DMS 273 (cell line): ENCODE results near the gene CCDC85B.

Source experiments
- DNase-seq: peaks from one replicate; lab custom pipeline; 2025; ENCODE audit not compliant: unreplicated experiment; lab: John Stamatoyannopoulos, UW

The CCDC85B gene

DNA sequence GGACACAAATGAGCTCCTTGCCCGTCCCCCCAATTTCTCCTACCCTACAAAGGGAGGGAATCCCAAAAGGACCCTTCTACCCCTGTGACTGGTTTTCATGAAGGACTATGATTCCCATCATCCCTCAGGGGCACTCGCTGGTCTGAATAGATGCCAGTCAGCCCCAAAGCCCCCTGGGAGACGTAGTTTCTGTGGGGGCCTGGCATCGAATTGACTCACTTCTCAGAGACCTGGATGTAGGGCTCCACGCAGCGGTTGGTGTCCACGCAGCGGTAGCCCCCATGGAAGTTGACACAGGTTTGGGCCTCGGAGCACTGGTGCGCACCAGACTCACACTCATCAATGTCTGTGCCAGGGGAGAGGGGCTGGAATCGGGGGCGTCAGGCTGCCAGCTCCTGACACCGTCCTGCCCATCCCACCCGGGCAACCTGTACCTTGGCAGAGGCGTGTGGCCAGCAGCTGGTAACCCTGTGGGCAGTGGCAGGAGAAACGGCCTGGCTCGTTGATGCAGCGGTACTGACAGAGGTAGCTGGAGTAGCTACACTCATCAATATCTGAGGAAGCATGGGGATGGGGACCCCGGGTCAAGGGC, 22.3 kb upstream of the CCDC85B start:
- DNase-seq, result peak; percentile 60

DNA sequence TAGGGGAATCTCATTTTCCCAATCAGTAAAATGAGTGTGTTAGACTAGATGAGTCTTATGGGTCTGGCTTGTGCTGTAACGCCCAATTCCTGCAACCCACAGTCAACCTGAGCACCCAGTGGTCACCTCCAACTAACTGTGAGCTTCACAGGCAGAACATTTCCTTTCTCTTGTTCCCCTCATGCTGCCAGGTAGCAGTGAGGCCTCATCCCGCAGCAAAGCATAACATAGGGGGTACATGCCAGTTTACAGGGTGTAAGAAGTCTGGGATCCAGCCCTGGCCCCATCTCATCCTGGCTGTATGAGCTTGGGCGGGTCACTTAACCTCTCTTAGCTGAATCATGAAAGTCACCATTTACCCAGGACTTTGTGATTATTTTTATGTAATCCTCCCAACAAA, 21.6 kb upstream of the CCDC85B start:
- no peak for DNase-seq

DNA sequence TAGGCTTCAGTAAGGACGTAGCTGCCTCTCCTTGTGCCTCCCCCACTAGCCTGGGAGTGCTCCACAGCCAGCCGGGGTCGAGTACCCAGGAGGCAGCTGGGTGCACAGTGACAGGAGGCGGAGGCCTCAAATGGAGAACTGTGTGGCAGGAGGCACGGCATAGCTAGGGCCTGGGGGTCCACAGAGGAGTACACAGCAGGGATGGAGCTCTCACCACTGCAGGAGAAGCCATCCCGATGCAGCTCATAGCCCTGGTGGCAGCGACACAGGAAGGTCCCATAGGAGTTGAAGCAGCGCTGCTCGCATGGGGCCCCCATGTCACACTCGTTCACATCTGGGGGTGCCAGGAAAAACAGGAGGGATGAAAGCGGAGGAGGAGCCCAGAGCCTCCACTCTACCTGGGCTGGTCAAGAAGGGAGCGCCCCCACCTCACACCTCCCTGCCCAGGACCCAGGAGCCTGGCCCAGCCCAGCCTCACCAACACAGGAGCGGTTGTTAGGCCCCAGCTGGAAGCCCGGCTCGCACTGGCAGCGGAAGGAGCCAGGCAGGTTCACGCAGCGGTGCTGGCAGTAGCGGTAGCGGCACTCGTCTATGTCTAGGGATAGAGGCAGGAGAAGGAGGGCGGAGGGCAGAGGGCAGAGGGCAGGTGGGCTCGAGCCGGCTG, 20.7 kb upstream of the CCDC85B start:
- DNase-seq, result no peak

DNA sequence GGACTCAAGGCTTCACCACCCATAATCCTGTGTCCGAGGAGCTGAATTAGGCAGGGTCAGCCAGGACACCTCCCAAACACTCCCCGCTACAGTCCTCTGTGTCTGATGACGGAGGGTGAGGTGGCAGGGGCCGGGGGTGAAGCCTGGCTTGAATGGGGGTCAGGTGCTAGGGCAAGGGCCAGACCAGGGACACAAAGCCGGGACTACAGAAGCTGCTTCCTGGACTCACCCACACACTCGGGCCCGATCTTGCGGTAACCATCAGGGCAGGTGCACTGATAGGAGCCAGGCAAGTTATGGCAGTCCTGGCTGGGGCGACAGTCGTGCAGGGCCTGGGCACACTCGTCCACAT, 20.2 kb upstream of the CCDC85B start:
- no peak for DNase-seq

DNA sequence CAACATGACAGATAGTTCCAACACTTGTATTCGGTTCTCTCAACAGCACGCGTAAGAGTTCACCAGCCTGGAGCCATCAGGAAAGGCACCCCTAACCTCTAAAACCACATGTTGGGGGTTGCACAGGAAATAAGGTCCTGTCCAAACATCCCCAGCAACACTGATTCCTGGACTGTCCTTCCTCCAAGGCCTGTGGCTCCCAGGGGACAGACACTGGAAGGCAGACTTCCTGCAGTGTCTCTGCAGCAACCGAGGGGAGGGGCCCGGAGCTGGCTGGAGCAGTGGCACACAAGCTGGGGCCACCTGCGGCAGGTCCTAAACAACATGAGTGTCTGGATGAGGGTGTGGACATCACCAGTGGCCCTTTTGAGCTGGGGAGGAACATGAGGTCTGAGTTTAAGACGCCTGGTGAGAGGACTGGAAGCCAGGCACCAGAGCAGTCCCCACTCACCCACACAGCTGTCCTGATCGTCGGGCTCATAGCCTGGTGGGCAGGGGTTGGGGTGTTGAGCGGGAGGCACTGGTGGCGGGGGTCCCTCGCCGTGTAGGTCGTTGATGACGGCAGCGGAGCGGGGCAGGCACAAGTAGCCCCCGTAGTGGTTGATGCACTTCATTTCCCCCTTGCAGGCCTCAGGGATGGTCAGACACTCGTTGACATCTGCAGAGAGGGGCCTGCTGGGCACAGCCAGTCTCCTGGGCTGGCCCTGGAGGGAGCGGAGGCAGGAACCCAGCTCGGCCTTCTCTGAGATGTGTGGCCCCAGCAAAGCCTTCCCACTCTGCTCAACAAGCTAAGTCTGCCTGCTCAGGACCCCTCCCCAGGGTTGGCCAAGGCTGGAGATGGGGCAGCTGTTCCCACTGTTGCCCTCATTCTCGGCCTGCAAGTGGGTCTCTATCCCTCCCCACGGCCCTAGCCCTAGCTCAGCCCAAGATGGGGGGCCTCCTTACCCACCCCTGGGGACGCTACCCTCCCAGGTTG, 19.5 kb upstream of the CCDC85B start:
- DNase-seq, result no peak

DNA sequence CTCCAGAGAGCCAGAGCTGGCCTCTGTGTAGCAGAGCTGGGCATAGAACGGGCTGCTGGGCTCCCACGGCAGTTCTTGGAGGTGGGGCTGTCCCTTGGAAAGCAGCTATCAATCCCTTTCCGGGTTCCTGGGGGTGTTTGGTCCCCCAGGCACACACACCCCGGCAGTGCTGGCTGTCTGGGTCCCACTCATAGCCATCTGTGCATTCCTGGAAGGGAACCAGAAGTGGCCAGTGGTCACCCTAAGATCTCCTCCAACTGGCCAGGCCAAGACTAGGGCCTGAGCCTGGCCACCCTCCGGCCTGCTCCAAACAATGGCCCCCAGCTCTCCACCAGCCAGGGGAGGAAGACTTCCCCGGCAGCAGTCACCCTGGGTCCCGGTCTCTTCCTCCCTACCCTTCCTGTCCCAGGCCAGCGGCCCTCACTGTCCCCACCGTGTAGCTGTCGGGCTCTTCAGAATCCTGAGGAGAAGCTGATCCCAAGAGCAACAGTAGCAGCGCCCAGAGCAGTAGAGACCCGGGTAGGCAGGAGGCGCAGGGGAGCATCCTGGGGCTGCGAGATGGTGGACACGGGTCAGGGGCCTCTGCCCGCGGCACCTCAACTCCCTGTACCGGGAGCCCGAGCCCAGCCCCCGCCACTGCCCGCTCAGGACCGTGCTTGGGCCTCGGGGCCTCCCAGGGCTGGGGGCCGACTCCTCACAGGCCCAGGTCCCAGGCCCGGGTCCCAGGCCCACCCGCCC, 18.5 kb upstream of the CCDC85B start:
- no peak for DNase-seq

DNA sequence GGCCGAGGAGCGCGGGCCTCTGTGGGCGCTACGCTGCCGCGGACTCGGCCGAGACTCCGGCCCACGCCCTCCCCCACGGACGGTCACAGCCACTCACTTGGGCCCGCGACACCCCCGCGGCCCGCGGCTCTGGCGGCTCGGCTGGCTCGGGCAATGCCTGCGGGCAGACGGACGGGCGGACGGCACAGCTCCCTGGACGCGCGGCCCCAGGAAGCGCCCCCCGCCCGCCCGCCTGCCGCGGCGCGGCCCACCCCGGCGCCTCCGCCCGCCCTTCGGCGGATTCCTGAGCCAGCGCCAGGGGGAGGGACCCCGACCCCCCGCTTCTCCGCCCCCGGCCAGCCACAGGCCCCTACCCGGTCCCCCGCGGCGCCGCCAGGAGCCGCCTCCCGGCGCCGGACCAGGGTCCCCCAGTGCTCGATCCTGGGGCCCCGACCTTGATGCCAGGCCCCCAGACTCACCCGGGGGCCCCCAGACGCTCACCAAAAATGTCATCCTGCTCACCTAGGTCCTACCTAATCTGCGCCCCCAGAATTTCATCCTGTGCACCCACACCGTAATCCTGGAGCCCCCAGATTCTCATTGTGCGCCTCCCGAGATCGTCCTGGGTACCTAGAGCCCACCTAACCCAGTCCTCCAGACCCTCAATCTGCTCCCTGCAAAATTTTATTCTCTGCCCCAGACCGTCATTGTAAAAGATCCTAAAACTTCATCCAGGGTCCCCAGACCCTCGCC, 17.7 kb upstream of the CCDC85B start, which contains the start of gene EFEMP2:
Gene EFEMP2 (minus strand): TSS at position 215 of the 732 bp plus-strand sequence. CDS start 446 bp downstream, outside the sequence.
- DNase-seq, result no peak

DNA sequence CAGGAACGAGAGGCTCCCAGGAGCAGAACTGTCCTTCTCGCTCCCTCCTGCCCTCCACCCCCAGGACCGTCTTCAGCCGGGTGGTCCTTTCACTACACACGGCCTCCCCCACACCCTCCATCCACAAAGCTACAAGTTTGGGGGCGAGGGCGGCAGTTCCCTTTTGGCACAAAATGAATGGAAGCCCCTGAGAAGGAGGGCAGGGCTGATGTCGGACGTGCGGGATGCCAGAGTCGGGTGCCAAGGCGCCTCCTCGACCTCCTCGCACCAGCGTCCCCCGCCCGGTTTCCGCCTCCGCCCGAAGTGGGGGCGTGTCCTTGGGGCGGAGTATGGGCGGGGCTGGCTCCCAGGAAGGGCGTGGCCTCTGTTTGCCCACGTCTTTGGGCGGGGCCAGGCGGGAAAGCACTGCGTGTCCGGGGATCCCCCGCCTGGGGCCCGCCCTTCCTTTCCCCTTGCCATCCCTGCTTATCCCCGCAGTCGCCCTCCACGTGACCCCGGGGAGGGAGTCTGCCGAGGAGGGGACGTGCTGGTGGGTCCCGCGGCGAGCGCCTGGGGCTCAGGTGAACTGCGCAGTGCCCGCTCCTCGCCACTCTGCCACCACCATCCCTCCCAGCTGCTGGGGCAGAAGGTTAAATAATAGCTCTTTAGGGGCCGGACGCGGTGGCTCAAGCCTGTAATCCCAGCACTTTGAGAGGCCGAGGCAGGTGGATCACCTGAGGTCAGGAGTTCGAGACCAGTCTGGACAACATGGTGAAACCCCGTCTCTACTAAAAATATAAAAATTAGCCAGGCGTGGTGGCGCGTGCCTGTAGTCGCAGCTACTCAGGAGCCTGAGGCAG, 16.9 kb upstream of the CCDC85B start:
- DNase-seq, result peak; percentile 94

DNA sequence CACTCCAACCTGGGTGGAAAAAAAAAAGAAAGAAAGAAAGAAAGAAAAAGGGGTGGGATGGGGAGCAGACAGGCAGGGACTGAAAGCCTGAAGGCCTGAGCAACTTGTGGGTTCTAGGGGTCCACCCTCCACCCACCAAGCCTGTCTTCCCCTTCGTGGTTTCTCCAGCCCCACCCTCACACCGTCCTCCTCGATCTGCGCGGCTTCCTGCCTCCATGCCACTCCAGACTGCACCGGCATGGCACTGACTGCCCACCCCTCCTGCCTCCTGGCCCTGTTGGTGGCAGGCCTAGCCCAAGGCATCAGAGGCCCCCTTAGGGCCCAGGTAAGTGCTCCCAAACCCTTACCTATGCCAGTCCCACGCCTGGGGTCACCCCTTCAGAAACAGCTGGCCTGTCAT, 10.9 kb upstream of the CCDC85B start, which contains the start of gene CTSW:
Gene CTSW (plus strand): TSS at position 221 of the 400 bp plus-strand sequence. CDS start 18 bp downstream, at position 239.
- no peak for DNase-seq

DNA sequence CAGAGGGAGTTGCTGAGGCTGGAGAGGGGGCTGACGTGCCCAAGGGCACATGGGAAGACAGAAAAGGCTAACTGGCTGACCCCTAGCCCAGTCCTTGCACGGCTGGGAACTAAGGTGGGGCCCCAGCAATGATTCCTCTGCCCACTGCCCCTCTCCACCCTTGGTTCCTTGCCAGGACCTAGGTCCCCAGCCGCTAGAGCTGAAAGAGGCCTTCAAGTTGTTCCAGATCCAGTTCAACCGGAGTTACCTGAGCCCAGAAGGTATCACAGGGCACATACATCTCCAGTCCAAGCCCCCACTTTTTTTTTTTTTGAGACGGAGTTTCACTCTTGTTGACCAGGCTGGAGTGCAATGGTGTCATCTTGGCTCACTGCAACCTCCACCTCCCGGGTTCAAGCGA, 10.4 kb upstream of the CCDC85B start:
- no peak for DNase-seq

DNA sequence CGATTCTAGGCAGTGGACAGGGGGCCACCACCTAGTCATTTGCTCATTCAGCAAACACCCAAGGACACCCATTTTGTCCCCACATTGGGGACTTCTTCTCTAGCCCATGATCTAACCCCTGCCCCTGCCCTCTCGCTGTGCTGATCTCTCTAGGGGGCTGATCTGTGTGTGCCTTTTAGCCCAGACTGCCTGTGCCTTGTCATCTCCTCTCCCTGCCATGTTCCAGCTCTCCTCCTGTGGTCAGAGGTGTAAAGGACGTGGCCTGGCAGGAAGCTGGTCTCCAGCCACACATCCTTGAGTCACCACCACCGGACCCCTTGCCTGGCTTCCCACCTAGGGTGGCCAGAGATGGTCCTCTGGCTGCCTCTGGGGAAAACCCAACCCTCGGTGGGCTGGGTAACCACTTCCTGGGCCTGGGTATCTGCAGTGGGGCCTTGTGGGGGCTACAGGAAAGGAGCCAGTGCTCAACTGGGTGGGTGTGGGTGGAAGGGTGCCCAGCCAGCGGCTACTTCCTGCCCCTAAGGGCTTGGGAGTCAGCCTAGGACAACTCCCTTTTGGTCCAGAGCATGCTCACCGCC, 9.5 kb upstream of the CCDC85B start:
- no peak for DNase-seq

DNA sequence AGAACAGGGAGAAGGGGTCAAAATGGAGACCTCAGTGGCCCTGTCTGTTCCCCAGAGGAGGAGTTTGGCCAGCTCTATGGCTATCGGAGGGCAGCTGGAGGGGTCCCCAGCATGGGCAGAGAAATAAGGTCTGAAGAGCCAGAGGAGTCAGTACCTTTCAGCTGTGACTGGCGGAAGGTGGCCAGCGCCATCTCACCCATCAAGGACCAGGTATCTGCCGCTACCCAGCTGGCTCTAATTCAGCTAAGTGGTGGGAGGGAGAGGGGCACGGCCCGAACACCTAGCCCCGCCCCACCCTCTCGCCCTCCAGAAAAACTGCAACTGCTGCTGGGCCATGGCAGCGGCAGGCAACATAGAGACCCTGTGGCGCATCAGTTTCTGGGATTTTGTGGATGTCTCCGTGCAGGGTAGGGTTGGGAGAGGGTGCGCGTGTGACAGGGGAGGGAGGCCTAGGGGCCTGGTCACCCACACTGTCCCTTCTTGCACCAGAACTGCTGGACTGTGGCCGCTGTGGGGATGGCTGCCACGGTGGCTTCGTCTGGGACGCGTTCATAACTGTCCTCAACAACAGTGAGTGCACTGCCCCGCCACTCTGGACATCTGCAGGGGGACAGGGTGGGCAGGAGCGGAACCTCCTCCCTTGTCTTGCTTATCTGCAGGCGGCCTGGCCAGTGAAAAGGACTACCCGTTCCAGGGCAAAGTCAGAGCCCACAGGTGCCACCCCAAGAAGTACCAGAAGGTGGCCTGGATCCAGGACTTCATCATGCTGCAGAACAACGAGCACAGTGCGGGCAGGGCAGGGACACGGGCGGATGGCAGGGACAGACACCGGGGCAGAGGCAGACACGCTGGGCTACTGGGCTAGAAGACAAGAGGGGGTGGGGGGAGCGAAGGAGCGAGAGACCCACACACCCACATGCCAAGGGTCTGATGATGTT, 8.1 kb upstream of the CCDC85B start:
- DNase-seq, result no peak

DNA sequence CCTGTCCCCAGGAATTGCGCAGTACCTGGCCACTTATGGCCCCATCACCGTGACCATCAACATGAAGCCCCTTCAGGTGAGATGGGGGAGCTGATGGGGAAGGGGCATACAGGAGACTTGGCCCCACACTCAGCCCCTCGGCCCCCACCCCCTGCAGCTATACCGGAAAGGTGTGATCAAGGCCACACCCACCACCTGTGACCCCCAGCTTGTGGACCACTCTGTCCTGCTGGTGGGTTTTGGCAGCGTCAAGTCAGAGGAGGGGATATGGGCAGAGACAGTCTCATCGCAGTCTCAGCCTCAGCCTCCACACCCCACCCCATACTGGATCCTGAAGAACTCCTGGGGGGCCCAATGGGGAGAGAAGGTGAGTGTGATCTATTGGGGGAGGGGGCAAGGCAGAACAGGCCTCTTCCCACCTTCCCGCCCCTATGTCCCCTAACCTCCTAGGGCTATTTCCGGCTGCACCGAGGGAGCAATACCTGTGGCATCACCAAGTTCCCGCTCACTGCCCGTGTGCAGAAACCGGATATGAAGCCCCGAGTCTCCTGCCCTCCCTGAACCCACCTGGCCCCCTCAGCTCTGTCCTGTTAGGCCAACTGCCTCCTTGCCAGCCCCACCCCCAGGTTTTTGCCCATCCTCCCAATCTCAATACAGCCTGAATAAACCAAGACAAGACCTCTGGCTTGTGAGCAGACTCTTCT, 7.3 kb upstream of the CCDC85B start:
- no peak for DNase-seq

DNA sequence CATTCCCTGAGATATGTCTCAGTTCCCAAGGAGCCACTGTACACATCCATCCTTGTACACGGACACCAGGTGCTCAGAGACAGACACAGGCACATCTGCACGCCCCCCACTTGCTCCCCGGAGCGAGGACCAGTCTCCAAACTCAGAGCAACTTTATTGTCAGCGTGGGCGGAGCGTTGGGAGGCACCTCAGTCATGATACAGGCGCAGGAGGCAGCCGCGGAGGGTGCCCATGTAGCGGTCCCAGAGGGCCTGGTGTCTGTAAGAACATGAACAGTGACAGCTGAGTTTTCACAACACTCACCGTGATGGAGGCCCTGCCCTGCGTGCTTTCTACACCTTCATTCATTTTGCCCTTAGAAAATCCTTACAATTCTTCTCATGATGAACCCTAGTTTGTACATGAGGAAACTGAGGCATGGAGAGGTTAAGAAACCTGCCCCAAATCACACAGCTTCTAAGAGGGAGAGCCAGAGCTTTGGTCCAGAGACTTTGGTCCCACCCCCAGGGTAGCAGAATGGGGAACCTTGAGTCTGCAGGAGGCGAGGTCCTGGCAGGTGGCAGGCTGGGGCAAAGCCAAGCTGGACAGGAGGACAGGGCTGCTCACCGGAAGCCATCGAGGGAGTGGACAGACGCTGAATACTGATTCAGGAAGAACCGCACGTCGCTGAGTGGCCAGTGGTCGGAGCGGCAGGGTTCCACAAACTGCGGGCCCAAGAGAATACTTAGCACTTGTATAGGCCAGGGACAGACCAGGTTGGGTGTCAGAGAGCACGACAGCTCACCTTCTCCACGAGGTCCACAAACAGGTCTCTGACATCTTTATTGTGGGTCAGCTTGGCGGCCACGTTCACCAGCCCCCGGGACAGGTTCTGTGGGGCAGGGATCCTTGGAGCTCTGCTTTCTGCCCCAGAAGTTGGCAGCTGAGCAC, 6.4 kb upstream of the CCDC85B start:
- no peak for DNase-seq

DNA sequence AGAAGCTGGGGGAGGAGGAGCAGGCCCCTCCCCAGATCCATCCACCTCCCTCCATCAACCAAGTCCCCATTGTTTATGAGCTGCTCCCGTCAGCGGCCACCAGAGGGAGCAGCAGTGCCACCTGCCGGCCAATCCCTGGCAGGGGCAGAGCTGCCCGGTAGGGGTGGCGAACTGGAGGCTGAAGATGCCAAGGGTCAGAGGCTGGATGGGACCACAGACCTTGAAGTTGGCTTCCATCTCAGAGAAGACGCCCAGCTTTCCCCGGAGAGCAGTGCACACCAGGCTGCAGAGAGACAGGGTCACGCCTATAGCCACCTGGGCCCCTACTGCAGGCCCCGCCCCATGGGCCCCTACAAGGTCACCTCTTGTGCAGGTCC, 5.8 kb upstream of the CCDC85B start:
- DNase-seq, result peak; percentile 81

DNA sequence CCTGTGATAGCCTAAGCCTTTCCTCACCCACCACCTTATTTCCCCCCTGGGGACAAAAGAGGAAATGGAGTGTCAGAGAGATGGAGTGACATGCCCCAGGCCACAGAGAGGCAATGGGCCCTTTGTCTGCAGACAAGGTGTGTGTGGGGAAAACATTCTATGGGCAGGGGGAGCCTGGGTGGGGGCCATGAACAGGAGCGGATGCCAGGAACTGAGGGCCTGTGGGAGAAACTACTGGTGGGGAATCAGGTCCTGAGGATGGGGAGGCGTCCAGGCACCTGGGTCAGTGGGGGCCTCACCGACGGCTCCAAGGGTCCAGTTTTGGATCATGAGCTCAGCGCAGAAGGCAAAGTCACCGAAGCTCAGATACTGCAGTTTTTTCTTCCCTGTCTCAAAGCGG, 5.2 kb upstream of the CCDC85B start:
- DNase-seq, result no peak
